Bronchial epithelial cell (primary cell): ENCODE measurements around the gene XIST. TPM values are rescaled to one million over a fixed set of nuclear protein-coding genes. Genes with fewer than 3 reads are reported as not detected.
A peak's percentile ranks its signal among the peaks of the same experiment; 100 is the strongest.

Experiments
- DNase-seq: peaks from one replicate; pipeline ENCODE4 v3.0.0-alpha.2; 2010; ENCODE audit warnings: low read depth
- FAIRE-seq: peaks from 2 replicates; lab custom pipeline; 2011; peaks lifted over from hg19 to GRCh38; lab: Jason Lieb, UNC
- H3K27me3 ChIP-seq: 2 replicates; pipeline ENCODE4 v1.5.1; 2011; ENCODE audit warnings: low read length; ENCODE audit not compliant: control insufficient read depth, insufficient read depth
- H3K36me3 ChIP-seq: 2 replicates; pipeline ENCODE4 v1.5.1; 2011; ENCODE audit warnings: low read length; ENCODE audit not compliant: control insufficient read depth, insufficient read depth
- H3K4me3 ChIP-seq: 2 replicates; pipeline ENCODE4 v1.5.1; 2011; ENCODE audit warnings: mild to moderate bottlenecking, low read depth, low read length, control low read depth
- total RNA-seq: library from RNA; depleted of rRNA; stranded (reverse); fragments of >200 nt; gene quantifications from 2 replicates; pipeline ENCODE4 v1.2.1, GENCODE V29; 2014
- TF ChIP-seq, protein P1 (sequence below): IDR thresholded peaks from 2 replicates; pipeline ENCODE4 v1.5.1; 2011; ENCODE audit warnings: mild to moderate bottlenecking, moderate library complexity, low read length, control low read depth, inconsistent platforms; ENCODE audit not compliant: insufficient read depth, severe bottlenecking

The XIST gene
- total RNA-seq, 1 donor from 2014 or later = 0.26 TPM

GRCh38 chrX:73851014-73852009 lies 1.2 kb downstream of the XIST start:
- H3K27me3 ChIP-seq = no peaks in the 10 kb centered on the region
- no peaks in the 10 kb centered on the region for H3K36me3 ChIP-seq
- no peak for DNase-seq
- TF ChIP-seq, protein P1, sequence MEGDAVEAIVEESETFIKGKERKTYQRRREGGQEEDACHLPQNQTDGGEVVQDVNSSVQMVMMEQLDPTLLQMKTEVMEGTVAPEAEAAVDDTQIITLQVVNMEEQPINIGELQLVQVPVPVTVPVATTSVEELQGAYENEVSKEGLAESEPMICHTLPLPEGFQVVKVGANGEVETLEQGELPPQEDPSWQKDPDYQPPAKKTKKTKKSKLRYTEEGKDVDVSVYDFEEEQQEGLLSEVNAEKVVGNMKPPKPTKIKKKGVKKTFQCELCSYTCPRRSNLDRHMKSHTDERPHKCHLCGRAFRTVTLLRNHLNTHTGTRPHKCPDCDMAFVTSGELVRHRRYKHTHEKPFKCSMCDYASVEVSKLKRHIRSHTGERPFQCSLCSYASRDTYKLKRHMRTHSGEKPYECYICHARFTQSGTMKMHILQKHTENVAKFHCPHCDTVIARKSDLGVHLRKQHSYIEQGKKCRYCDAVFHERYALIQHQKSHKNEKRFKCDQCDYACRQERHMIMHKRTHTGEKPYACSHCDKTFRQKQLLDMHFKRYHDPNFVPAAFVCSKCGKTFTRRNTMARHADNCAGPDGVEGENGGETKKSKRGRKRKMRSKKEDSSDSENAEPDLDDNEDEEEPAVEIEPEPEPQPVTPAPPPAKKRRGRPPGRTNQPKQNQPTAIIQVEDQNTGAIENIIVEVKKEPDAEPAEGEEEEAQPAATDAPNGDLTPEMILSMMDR = no peak
- H3K4me3 ChIP-seq = no peak overlapping the region
- peak; percentile 97 for FAIRE-seq

DNA sequence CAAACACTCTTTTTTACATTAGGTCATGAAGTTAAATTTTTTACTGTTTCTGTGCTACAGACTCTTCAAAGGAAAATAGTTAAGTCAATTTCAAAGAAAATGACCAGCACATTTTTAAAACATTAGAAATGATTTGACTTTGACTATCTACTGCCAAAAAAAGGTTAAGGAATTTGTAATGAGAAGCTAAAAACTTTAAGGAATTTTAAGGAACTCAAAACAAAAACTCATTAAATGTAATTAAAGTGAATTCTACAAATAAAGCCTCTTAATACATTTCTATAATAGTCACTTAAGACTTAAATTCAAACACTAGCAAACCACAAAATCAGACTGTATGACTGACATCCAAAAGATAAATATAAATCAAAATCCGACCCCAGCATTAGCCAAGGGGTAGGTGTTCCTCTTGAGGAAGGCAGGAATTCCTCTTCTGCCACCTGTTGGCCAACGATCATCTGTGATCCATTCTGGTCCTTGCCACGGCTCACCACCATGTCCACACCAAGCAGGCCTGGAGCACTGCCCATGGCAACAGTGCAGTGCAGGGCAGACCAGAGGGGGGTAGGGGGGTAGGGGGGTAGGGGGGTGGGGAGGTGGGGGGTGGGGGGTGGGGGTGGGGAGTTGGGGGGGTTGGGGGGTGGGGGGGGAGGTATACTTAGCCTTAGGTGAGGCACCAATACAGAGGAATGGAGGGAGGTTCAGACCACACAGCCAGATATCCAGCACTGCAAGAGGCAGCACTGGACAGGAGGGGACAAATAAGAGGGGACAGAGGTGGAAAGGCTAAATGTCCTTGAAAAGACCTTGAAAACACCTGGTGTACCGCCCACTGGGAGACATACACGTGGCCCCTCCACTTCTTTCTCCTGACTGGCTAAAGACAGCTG lies 2.1 kb downstream of the XIST start:
- no peaks in the 10 kb centered on the region for H3K27me3 ChIP-seq
- no peaks in the 10 kb centered on the region for H3K36me3 ChIP-seq
- TF ChIP-seq, protein P1 = peak; percentile 26
- FAIRE-seq (no peak), DNase-seq (peak; percentile 10)
- no peak overlapping the region for H3K4me3 ChIP-seq

DNA sequence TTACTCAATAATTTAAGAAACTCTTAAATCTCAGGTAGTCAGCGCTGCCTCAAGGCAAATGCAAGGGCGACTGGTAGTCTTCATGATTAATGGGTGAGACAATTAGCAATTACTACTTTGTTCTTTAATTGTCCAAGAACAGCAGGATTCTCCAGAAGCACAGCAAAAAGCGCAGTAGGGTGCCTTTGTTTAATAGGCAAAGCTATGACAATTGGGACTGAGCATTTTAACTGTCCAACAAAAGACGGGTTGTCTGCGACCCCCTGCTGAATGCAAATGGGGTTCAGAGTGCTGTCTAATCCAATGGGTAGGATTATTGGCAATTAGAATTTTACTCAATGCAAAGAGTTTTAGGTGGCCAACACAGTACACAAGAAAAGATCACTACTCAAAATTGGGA lies 3.4 kb downstream of the XIST start:
- Histone ChIP-seq H3K4me3 (no peak overlapping the region), H3K27me3 (no peaks in the 10 kb centered on the region), H3K36me3 (no peaks in the 10 kb centered on the region)
- FAIRE-seq (no peak), DNase-seq (no peak)
- TF ChIP-seq, protein P1 = no peak

GRCh38 chrX:73847991-73848390 lies 4.5 kb downstream of the XIST start:
- DNase-seq (no peak), FAIRE-seq (no peak)
- Histone ChIP-seq H3K27me3 (no peaks in the 10 kb centered on the region), H3K4me3 (no peak overlapping the region), H3K36me3 (no peaks in the 10 kb centered on the region)
- TF ChIP-seq, protein P1 = no peak

GRCh38 chrX:73847100-73847499 lies 5.4 kb downstream of the XIST start:
- FAIRE-seq = no peak
- Histone ChIP-seq H3K27me3 (no peaks in the 10 kb centered on the region), H3K36me3 (no peaks in the 10 kb centered on the region), H3K4me3 (no peak overlapping the region)
- DNase-seq = no peak
- TF ChIP-seq, protein P1 = no peak
